ENCODE results near the gene PSPH.

Gene PSPH

GRCh38 chr7:55973747-55974250 is 77.4 kb downstream of the PSPH start:
- H3K9me3 ChIP-seq = no peaks in the 10 kb centered on the region
- H3K27me3 ChIP-seq = no peaks in the 10 kb centered on the region
- H3K4me3 ChIP-seq (ENCODE audit: low read depth in 1 of 2, low read length in 1 of 2) = no peak overlapping the region
- no peak for TF ChIP-seq CTCF (IDR thresholded peaks at IDR 0.05)
- peaks cover 9% of the 10 kb centered on the region for H3K36me3 ChIP-seq
- H3K4me1 ChIP-seq (ENCODE audit: control insufficient read depth in 1 of 2, insufficient read depth in 1 of 2, low read depth in 1 of 2, low read length in 1 of 2) = no peaks in the 10 kb centered on the region
- no peak overlapping the region for H3K27ac ChIP-seq

- H3K9me3 ChIP-seq = no peaks in the 10 kb centered on the region
- TF ChIP-seq CTCF (IDR thresholded peaks at IDR 0.05) = no peak
- H3K4me1 ChIP-seq (ENCODE audit: control insufficient read depth in 1 of 2, insufficient read depth in 1 of 2, low read depth in 1 of 2, low read length in 1 of 2) = peaks cover 0 to 1% of the 10 kb centered on the region in 2 experiments
- H3K4me3 ChIP-seq (ENCODE audit: low read depth in 1 of 2, low read length in 1 of 2) = no peak overlapping the region
- H3K36me3 ChIP-seq = no peaks in the 10 kb centered on the region
- H3K27me3 ChIP-seq = no peaks in the 10 kb centered on the region
- H3K27ac ChIP-seq = no peak overlapping the region
Measured at GRCh38 chr7:55970978-55971377, 80.3 kb downstream of the PSPH start.

- no peak overlapping the region for H3K27ac ChIP-seq
- H3K27me3 ChIP-seq = no peaks in the 10 kb centered on the region
- no peak for TF ChIP-seq CTCF (IDR thresholded peaks at IDR 0.05)
- H3K4me1 ChIP-seq (ENCODE audit: control insufficient read depth in 1 of 2, insufficient read depth in 1 of 2, low read depth in 1 of 2, low read length in 1 of 2) = peaks cover 1 to 6% of the 10 kb centered on the region in 2 experiments
- H3K4me3 ChIP-seq (ENCODE audit: low read depth in 1 of 2, low read length in 1 of 2) = no peak overlapping the region
- no peaks in the 10 kb centered on the region for H3K9me3 ChIP-seq
- H3K36me3 ChIP-seq = no peaks in the 10 kb centered on the region
Measured at GRCh38 chr7:55970561-55970960, 80.7 kb downstream of the PSPH start.

GRCh38 chr7:55969391-55969790 is 81.9 kb downstream of the PSPH start:
- Histone ChIP-seq H3K9me3 (no peaks in the 10 kb centered on the region), H3K27ac (no peak overlapping the region), H3K36me3 (no peaks in the 10 kb centered on the region), H3K4me1 (ENCODE audit: control insufficient read depth in 1 of 2, insufficient read depth in 1 of 2, low read depth in 1 of 2, low read length in 1 of 2) (peaks cover 9 to 13% of the 10 kb centered on the region in 2 experiments), H3K4me3 (ENCODE audit: low read depth in 1 of 2, low read length in 1 of 2) (no peak overlapping the region), H3K27me3 (no peaks in the 10 kb centered on the region)
- no peak for TF ChIP-seq CTCF (IDR thresholded peaks at IDR 0.05)

GRCh38 chr7:55966851-55967250 is 84.4 kb downstream of the PSPH start:
- H3K4me1 ChIP-seq (ENCODE audit: control insufficient read depth in 1 of 2, insufficient read depth in 1 of 2, low read depth in 1 of 2, low read length in 1 of 2) = peaks cover 15 to 19% of the 10 kb centered on the region in 2 experiments
- H3K27me3 ChIP-seq = peaks cover 5% of the 10 kb centered on the region
- no peak overlapping the region for H3K27ac ChIP-seq
- no peaks in the 10 kb centered on the region for H3K36me3 ChIP-seq
- no peak for TF ChIP-seq CTCF (IDR thresholded peaks at IDR 0.05)
- H3K4me3 ChIP-seq (ENCODE audit: low read depth in 1 of 2, low read length in 1 of 2) = no peak overlapping the region
- no peaks in the 10 kb centered on the region for H3K9me3 ChIP-seq
